HepG2 (cell line): ENCODE results near the gene ERF. TPM values are rescaled to one million over a fixed set of nuclear protein-coding genes. Genes with fewer than 3 reads are reported as not detected.
A peak's percentile ranks its signal among the peaks of the same experiment; 100 is the strongest.

Source experiments
- DRAP1 ChIP-seq: IDR thresholded peaks from 2 replicates; pipeline ENCODE4 v1.6.1; 2016; ENCODE audit warnings: missing genetic modification reagents, missing compliant biosample characterization
- E2F1 ChIP-seq: sonication (generic); formaldehyde crosslinking; IDR thresholded peaks from 2 replicates; pipeline ENCODE4 v1.5.0; 2020; ENCODE audit warnings: missing genetic modification reagents
- ELF1 ChIP-seq: sonication (generic); formaldehyde crosslinking; IDR thresholded peaks from 2 replicates; pipeline ENCODE4 v1.4.0; 2020; ENCODE audit warnings: missing genetic modification reagents
- KDM2A ChIP-seq: sonication (generic); formaldehyde crosslinking; IDR thresholded peaks from 2 replicates; pipeline ENCODE4 v1.4.0; 2020; ENCODE audit warnings: low read depth, missing genetic modification reagents, borderline replicate concordance
- MAZ ChIP-seq, 2 experiments: sonication (generic) in 1 of 2; formaldehyde crosslinking in 1 of 2; IDR thresholded peaks; 2 replicates each; pipeline versions ENCODE4 v1.5.0 to v1.6.1; 2012 to 2020; ENCODE audit warnings: low read depth in 2 of 2, mild to moderate bottlenecking in 2 of 2, borderline replicate concordance in 1 of 2, improper control_type of control experiment in 1 of 2, low read length in 1 of 2, missing genetic modification reagents in 1 of 2, moderate library complexity in 1 of 2
- NR2F2 ChIP-seq: IDR thresholded peaks from 2 replicates; pipeline ENCODE4 v1.6.1; 2012; ENCODE audit warnings: low read depth, inconsistent platforms, borderline replicate concordance
- TBX3 ChIP-seq: fragments of 450-650 bp; IDR thresholded peaks from 2 replicates; pipeline ENCODE4 v1.6.1; 2017; ENCODE audit warnings: antibody characterized with exemption, mild to moderate bottlenecking, inconsistent platforms, borderline replicate concordance
- ZBTB25 ChIP-seq: IDR thresholded peaks from 2 replicates; pipeline ENCODE4 v1.6.1; 2018; ENCODE audit warnings: missing genetic modification reagents
- ZNF501 ChIP-seq: sonication (generic); formaldehyde crosslinking; IDR thresholded peaks from 2 replicates; pipeline ENCODE4 v1.5.1; 2020; ENCODE audit warnings: mild to moderate bottlenecking, moderate library complexity, missing genetic modification reagents
- ZNF564 ChIP-seq: sonication (generic); formaldehyde crosslinking; IDR thresholded peaks from 2 replicates; pipeline ENCODE4 v1.8.1; 2023; ENCODE audit warnings: mild to moderate bottlenecking, missing genetic modification reagents
- polyA plus RNA-seq, 8 experiments: library from polyadenylated mRNA; depleted of rRNA in 3 of 8; stranded (reverse) in 7 of 8; unstranded in 1 of 8; fragments of >200 nt; fragmentation: Illumina TruSeq in 4 of 8; extraction: Trizol in 4 of 8; gene quantifications; 2 replicates each; pipeline versions ENCODE4 v1.2.1 to v1.2.3, GENCODE V29; 2011 to 2016; ENCODE audit warnings: low read depth in 4 of 8, missing spikeins in 1 of 8, mixed read lengths in 1 of 8; ENCODE audit not compliant: insufficient read depth in 1 of 8
- total RNA-seq, 5 experiments: library from RNA; depleted of rRNA; stranded (reverse); fragments of >200 nt; fragmentation: Illumina TruSeq; extraction: Trizol; gene quantifications; 2 replicates each; pipeline ENCODE4 v1.2.3, GENCODE V29; 2016; ENCODE audit warnings: low read depth in 1 of 5
- TF ChIP-seq, protein P1 (sequence below): sonication (generic); formaldehyde crosslinking; IDR thresholded peaks from 2 replicates; pipeline ENCODE4 v1.4.0; 2020; ENCODE audit warnings: missing genetic modification reagents
- TF ChIP-seq, protein P2 (sequence below): sonication (generic); IDR thresholded peaks from 2 replicates; pipeline ENCODE4 v1.6.1; 2016; ENCODE audit warnings: low read depth, borderline replicate concordance
- TF ChIP-seq, protein P3 (sequence below): sonication (generic); formaldehyde crosslinking; IDR thresholded peaks from 2 replicates; pipeline ENCODE4 v1.4.0; 2020; ENCODE audit warnings: missing genetic modification reagents, borderline replicate concordance

Gene ERF
- total and polyA plus RNA-seq, 2 of the 13 experiments (the other 11 are each of a cell fraction or from before 2014, with no cell fraction given) = 67.1 to 69.9 TPM

DNA sequence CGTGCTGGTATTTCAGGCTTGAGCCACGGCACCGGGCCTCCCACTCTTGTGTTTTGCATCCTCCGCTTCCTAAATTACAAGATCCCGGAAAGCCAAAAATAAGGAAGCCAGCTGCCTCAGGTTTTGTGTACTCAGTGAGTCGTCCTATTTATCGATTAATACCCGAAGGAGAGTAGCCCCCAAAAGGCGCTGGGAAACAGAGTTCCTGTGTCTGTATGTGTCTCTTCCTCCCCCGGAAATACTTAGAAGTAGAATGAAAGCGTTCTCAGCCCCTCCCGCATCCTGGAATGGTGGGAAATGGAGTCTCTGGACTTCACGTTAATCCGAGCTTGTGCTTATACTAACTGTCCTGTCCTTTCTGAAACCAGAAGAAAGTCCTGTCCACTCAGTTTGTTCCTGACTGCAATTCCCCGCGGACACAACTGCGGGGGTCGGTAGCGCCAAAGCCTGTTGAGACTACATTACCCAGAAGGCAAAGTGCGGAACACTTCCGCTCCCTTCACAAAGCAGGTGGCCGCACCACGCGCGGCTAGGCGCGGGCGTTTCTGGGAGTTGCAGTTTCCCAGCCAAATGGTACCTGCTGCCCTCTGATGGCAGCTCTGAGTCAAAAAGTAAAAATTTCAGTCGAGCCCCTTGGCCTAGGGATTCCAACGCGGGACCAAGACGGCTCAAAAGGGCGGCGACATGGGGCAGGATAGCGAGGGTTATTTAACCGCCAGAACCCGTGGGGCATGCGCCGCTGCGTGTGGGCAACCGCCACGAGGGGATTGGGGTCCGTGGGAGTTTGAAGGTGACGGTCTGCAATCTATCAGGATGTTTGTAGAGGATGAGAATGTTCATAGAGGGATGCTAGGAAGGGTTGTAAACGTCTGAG is 10.3 kb downstream of the ERF start (continued):
- TF ChIP-seq, protein P1, sequence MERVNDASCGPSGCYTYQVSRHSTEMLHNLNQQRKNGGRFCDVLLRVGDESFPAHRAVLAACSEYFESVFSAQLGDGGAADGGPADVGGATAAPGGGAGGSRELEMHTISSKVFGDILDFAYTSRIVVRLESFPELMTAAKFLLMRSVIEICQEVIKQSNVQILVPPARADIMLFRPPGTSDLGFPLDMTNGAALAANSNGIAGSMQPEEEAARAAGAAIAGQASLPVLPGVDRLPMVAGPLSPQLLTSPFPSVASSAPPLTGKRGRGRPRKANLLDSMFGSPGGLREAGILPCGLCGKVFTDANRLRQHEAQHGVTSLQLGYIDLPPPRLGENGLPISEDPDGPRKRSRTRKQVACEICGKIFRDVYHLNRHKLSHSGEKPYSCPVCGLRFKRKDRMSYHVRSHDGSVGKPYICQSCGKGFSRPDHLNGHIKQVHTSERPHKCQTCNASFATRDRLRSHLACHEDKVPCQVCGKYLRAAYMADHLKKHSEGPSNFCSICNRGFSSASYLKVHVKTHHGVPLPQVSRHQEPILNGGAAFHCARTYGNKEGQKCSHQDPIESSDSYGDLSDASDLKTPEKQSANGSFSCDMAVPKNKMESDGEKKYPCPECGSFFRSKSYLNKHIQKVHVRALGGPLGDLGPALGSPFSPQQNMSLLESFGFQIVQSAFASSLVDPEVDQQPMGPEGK = no peak
- TF ChIP-seq, protein P2, sequence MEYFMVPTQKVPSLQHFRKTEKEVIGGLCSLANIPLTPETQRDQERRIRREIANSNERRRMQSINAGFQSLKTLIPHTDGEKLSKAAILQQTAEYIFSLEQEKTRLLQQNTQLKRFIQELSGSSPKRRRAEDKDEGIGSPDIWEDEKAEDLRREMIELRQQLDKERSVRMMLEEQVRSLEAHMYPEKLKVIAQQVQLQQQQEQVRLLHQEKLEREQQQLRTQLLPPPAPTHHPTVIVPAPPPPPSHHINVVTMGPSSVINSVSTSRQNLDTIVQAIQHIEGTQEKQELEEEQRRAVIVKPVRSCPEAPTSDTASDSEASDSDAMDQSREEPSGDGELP = peak; percentile 67; the same call in 1 of the 2 replicates
- TF ChIP-seq DRAP1 (peak; percentile 44; the same call in 1 of the 2 replicates), NR2F2 (no peak), ZNF501 (CRISPR knock-in tag) (peak; percentile 84; the same call in 1 of the 2 replicates), TBX3 (no peak), MAZ (IDR thresholded peaks at IDR 0.05; ENCODE audit: borderline replicate concordance, low read depth, low read length) (peak; percentile 27; the same call in 1 of the 2 replicates), MAZ (CRISPR knock-in tag; IDR thresholded peaks at IDR 0.05; ENCODE audit: low read depth) (peak; percentile 62; the same call in 1 of the 2 replicates), E2F1 (CRISPR knock-in tag) (peak; percentile 86; the same call in 1 of the 2 replicates), KDM2A (CRISPR knock-in tag) (peak; percentile 83; the same call in 1 of the 2 replicates), ZNF564 (CRISPR knock-in tag) (peak; percentile 48; the same call in 1 of the 2 replicates), ELF1 (peak; percentile 99), ZBTB25 (0 out of 2 replicates have a peak, but pooled peaks have one; percentile 43)
- TF ChIP-seq, protein P3, sequence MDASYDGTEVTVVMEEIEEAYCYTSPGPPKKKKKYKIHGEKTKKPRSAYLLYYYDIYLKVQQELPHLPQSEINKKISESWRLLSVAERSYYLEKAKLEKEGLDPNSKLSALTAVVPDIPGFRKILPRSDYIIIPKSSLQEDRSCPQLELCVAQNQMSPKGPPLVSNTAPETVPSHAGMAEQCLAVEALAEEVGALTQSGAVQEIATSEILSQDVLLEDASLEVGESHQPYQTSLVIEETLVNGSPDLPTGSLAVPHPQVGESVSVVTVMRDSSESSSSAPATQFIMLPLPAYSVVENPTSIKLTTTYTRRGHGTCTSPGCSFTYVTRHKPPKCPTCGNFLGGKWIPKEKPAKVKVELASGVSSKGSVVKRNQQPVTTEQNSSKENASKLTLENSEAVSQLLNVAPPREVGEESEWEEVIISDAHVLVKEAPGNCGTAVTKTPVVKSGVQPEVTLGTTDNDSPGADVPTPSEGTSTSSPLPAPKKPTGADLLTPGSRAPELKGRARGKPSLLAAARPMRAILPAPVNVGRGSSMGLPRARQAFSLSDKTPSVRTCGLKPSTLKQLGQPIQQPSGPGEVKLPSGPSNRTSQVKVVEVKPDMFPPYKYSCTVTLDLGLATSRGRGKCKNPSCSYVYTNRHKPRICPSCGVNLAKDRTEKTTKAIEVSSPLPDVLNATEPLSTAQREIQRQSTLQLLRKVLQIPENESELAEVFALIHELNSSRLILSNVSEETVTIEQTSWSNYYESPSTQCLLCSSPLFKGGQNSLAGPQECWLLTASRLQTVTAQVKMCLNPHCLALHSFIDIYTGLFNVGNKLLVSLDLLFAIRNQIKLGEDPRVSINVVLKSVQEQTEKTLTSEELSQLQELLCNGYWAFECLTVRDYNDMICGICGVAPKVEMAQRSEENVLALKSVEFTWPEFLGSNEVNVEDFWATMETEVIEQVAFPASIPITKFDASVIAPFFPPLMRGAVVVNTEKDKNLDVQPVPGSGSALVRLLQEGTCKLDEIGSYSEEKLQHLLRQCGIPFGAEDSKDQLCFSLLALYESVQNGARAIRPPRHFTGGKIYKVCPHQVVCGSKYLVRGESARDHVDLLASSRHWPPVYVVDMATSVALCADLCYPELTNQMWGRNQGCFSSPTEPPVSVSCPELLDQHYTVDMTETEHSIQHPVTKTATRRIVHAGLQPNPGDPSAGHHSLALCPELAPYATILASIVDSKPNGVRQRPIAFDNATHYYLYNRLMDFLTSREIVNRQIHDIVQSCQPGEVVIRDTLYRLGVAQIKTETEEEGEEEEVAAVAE (CRISPR knock-in tag) = 0 out of 2 replicates have a peak, but pooled peaks have one; percentile 40
